ENCODE results near the gene SLC43A1.

GRCh38 chr11:57484141-57484710 is 31.3 kb downstream of the SLC43A1 start:
- TF ChIP-seq CTCF (IDR thresholded peaks at IDR 0.05; ENCODE audit: low read depth, low read length): no peak
- no peak for TF ChIP-seq POLR2A (IDR thresholded peaks at IDR 0.05; ENCODE audit: extremely low read depth, insufficient read length)

Measured in NB4 (cell line).